ENCODE data around the gene NFE2L2.
"Not testable (repeated sequence)": the region's sequence is repeated elsewhere in the genome, so short reads cannot be mapped to it uniquely, and the experiment has no call there.

NFE2L2 gene

DNA sequence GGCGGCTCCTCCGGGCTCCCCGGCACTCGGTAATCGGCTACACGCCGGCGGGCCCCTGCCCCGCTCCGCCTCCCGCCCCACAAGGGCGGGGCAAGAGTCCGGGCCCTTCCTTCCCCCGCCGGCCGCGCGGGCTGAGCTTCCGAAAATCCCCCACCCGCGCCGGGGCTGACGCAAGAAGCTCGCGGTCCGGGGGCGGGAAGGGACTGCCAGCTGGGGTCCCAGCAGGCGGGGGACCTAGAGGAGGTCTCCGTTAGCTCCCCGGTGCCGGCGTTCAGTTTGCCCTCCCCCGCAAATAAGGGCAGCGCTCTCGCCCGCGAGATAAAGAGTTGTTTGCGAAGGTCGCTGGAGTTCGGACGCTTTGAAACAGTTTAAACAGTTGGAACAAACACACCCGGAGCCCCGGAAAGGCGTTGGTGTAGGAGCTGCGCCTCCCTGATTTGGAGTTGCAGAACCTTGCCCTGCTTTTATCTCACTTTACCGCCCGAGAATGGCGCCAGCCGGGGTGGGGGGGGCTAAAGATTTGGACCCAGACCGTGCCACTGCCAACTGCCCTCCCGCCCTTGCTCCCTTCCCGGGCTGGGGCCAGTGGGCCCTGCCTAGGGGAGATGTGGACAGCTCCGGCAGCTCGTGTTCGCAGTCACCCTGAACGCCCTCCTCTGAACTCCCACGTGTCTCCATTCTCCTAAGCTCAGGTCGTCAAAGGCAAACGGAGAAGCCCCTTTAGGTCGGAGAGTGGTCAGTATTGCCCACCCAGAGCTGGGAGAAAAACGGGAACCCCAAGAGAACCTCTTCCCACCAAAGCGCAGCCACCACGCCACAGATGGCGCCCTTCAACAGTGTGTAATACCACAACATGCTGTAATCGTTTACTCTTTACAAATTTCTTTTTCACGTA is at the start of gene NFE2L2:
TSS of gene NFE2L2 (minus strand) at position 35 of the 895 bp plus-strand sequence. CDS start 151 bp downstream, outside the sequence.
- DNase-seq (ENCODE audit: low read depth) = peak; percentile 90

DNA sequence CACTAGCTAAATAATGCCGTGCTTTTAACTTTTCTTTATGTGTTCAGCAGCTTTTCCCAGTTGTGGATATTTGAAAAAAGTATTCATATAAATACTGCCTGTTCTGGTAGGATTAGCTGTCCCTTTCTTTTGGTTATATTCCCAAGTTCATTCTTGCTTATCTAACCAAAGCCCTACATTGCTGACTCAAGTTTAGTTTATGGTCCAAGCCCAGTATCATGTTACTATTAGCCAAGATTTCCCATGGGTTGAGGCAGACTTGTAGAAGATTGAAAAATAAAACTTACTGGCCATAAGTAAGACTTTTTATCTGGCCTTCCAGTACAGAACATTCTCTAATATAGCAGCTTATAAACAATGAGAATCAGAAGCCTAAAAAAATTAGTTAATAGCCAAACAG is 49.7 kb upstream of the NFE2L2 start:
- no peak for DNase-seq (ENCODE audit: low read depth)

DNA sequence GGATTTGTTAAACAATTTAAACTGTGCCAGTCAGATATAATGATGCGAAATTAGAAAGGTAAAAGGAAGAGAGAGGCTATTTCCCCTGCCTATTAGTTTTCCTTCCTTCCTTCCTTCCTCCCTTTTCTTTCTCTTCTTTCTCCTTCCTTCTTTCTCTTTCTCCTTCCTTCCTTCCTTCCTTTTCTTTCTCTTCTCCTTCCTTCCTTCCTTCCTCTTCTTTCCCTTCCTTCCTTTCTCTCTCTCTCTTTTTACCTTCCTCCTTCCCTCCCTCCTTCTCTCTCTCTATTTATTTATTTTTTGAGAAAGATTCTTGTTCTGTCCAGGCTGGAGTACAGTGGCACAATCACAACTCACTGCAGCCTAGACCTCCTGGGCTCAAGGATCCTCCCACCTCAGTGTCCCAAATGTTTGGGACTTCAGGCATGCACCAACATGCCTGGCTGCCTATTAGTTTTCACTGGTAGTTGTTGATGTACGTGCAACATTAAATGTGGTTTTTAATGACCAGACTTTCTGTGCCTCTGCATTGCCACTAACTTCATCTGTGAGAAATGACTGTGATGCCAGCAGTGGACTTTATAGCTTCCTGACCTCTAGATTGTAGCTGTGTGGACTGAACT is 48.7 kb upstream of the NFE2L2 start:
- DNase-seq (ENCODE audit: low read depth) = no peak

DNA sequence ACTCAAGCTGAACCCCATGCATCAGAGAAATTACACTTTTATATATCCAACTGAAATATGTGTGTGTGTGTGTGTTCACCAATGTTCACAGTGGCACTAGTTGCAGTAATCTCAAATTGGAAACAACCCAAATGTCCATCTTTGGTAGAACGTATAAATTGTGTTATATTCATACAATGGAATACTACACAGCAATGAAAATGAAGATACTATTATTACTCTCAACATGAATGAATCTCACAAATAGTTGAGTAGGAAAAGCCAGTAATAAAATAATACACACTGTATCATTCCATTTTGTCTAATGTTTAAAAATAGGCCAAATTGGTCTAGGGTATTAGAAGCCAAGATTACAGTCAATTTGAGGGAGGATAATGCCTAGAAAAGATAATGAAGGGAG is 48.0 kb upstream of the NFE2L2 start:
- DNase-seq (ENCODE audit: low read depth) = no peak

DNA sequence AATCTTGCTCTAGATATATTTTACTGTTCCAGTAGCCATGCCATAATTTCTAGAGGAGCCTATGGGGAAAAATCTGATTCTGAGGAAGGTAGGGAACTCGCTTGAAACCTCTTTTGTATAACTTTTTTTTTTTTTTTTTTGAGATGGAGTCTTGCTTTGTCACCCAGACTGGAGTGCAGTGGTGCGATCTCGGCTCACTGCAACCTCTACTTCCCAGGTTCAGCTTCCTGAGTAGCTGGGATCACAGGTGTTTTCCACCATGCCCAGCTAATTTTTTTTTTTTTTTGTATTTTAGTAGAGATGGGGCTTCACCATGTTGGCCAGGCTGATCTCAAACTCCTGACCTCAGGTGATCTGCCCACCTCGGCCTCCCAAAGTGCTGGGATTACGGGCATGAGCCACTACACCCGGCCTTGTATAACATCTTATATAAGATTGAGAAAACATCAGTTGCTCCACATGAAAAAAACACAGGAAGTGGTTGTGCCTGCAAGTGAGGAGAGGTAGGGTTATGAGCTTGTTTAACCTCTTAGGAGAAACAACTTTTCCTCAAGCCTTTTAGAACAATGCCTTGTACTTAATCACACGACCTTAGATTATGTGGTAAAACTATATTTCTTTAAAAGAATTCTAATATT is 45.3 kb upstream of the NFE2L2 start:
- DNase-seq (ENCODE audit: low read depth) = not testable (repeated sequence)

DNA sequence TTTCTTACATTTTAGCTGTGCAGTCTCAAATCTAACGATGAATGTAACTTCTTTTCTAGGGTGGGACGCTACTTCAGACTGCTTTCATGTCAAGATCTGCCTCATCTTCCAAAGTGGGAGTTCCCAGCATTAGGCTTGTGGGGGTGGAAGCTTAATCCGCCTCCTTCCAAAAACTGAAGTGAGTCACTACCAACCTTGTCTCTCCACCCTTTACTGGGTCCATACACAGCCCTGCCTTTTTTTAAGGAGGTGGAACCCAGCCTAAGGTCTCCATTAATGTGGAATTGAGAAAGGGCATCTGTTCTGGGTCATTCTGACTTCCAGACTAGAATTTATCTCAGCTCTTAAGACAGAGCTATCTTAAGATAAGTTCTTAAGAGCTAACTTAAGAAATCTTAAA is 42.0 kb upstream of the NFE2L2 start:
- no peak for DNase-seq (ENCODE audit: low read depth)

DNA sequence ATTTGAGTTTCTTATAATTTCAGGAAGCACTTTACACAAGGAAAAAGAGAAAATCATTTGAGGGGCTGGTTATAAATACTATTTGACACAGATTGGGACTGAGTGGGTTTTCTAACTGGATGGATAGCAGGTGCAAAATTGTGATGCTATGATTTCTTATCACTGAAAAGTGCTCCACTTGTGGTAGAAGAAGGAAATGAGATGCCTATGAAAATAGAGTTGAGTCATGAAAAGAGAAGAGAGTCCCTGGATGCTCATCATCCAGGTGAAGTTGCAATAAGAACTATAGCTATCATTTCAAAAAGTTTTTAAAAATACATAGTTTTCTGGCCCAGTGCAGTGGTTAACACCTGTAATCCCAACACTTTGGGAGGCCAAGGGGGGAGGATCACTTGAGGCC is 39.4 kb upstream of the NFE2L2 start:
- DNase-seq (ENCODE audit: low read depth) = no peak

DNA sequence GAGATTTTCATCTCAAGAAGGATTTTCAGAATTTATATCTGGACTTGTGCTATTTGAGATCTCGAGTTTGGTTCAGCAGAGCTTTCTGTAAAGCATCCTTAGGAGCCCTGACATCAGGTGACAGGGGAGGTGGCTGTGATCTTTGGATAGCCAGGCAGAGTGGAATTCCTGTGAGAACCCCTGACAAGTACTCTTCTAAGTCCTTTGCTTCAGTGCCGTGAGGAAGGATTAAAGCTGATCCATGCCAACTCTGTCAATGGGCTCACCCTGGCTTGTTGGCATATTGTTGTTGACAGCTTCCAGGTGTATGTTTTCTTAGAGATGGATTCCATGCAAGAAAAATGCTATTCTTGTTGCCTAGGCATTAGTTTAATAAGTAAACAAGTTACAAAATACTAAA is 38.0 kb upstream of the NFE2L2 start:
- no peak for DNase-seq (ENCODE audit: low read depth)

DNA sequence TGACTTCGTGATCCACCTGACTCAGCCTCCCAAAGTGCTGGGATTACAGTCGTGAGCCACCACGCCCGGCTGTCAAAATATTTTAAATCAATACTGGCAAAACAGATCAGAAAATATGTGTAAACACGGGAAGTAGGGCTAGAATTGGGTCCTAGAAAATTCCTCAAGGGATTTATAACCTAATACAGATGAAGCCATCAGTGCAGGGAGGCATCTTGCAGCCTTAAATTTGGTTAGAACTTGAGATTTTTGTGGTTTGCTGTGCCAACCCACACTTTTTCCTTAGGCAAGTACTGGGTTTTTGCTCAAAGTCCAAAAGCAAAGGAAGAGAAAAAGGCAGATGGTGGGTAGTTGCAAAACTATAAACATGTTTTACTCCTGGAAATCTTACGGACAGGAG is 33.7 kb upstream of the NFE2L2 start:
- no peak for DNase-seq (ENCODE audit: low read depth)

DNA sequence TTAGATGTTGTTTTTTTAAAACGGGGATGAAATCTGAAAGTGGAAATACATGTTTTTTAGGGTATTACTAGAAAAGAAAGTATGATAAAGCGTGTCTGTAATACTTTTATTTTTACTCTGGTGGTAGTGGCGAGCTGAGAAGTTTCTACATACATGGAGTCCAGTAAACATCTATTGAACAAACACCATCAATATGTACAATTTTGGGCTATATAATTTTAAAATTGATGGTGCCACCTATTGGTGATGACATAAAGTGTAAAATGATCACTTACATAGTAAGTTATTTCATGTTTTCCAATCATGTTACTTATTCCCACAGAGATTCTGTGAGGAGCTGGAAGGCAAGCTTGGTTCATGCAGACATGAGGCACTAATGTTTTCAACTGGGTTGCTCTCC is 31.5 kb upstream of the NFE2L2 start:
- no peak for DNase-seq (ENCODE audit: low read depth)

DNA sequence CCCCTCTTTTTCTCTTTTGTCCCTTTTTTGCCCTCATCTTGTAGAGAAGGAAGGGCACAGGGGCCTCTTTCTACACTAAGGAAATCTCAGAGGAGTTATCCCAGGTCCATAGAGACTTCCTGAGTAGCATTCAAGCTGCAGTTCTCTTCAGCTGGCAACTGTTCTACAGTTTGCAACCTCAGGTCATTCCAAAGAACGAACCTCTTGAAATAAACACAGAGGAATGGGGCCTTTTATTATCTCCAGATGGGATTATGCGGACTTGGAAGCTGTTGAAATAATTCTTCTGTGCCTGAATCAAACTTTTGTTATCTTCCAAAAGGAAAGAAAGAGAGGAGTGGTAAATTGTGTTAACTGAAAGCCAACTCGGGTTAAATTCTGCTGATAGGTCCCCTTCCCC is 31.0 kb upstream of the NFE2L2 start:
- DNase-seq (ENCODE audit: low read depth) = no peak

DNA sequence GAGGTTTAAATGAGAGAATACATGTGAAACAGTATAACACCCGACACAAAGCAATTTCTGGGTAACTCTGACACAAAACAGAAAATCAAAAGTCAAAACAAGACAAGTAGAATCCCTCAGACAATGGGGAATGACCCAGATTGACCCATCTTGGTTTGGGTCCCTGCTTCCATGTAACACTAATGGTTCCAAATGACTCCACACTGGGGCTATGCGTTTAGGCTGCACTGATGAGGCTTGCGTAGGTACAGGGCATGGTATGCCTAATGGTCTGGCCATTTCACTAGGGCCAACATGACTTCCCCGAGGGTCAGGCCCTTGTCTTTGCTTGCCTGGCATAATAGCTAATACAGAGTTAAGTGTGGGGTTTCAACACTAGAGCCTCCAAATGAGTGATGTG is 27.2 kb upstream of the NFE2L2 start:
- DNase-seq (ENCODE audit: low read depth) = no peak

DNA sequence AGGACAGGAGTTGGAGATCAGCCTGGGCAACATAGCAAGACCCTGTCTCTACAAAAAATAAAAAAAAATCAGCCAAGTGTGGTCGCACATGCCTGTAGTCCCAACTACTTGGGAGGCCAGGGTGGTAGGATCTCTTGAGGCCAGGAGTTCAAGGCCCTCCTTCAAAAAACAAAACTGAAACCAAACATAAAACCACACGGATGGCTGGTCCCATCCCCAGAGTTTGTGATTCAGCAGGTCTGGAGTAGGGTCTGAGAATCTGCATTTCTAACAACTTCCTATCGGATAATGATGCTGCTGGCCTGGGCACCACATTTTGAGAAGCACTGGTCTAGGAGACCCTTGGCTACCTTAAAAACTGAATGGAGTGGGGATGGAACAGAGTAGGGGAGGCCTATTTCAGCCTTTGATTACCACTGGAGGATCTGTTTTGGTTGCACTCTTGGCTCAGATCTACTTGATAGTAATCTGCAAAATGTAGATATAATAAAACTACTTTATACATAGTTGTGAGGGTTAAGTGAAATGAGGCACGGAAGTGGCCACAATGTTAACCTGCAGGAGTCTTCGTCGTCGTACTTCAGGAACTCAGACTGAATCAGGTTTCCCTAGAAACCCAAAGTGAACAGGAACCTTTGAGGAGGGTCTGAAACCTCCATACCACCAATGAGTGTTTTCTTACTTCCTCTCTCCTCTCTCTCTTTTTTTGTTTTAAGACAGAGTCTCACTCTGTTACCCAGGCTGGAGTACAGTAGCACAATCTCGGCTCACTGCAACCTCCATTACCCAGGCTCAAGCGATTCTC is 25.5 kb upstream of the NFE2L2 start:
- DNase-seq (ENCODE audit: low read depth) = no peak

DNA sequence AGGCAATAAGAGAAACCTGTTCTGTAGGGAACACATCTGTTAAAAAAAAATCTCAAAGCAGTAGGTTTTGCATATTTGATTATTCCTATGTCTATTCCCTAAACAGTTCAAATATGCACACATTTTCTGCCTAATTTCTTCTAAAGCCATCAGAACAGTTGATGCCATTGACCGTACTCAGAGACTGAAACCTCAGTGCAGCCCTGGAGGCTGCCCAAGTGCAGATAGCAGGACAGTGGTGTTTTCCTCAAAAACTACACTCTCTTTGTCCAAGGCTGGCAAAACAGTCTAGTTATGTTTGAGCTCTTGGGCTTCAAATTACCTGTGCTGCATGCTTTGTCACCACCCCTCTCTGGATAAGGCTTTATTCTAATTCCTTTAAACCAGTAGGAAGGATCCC is 23.3 kb upstream of the NFE2L2 start:
- DNase-seq (ENCODE audit: low read depth) = no peak

DNA sequence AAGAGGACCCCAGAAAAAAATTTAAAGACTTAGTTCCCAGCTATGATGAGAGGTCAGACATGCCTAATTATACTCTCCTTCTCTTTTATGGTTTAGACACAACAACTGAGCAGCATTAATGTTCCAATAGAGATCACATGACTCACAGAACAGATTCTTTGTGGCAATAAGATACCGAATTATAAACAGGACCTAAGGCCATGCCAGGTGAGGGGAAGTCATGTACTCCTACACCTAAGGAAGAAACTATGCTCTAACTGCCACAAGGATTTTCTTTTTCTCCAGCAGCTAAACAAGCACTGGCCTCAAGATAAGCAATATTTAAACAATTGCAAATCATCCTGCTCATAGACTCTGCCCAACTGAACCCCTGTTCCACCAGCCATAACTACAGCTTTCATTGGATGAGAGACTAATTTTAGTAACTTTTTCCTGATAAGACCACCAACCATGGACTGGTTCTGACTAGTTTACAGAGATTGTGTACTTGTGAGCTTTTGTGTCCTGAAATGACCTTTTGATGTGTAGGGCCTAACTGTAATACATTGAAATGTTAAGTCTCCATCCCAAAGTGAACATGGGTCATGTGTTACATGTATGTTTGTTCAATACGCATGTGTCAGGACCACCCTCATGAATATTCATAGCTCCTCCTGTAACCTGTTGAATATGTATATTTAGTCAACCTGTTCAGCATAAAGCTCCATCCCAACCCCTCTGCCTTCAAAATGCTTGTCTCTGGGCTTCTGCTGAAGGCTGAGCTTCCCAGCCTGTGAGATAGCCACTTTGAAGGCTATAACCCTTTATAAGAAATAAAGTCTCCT is 21.6 kb upstream of the NFE2L2 start:
- DNase-seq (ENCODE audit: low read depth) = no peak

DNA sequence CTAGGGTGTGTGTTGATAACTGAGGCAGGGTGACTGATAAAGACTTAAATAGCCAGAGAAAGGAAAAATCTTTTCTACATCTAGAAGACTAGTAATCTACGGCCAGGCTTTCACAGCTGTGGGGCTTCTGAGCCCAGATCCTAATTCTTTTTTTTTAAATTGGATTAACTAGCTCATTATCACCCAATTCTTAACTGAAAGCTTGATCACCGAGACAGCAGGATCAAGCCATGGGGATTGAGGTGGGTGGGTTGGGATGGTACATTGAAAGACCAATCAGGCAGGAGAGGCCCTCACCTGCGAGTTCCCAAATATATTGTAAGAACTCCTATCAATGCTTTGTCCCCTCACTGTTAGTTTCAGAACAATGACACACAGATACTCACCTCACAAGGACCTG is 20.0 kb upstream of the NFE2L2 start:
- no peak for DNase-seq (ENCODE audit: low read depth)

DNA sequence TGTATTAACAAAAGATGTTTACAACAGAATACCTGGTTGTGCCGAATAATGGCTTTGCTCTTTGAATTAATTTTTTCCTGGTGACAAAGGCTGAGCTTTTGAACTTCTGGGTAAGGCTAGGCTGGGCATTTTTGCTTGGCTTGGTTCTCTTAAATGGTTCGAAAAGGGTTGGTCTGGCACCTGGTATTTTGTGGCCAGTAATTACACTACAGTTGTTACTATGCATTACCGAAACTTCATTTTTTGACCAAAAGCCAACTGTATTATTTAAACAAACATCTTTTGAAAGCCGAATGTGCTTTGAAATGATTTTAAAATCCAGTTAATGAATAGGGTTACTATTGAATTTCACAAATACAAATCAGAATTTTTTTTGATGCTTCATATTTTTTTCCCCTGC is 19.4 kb upstream of the NFE2L2 start:
- no peak for DNase-seq (ENCODE audit: low read depth)

DNA sequence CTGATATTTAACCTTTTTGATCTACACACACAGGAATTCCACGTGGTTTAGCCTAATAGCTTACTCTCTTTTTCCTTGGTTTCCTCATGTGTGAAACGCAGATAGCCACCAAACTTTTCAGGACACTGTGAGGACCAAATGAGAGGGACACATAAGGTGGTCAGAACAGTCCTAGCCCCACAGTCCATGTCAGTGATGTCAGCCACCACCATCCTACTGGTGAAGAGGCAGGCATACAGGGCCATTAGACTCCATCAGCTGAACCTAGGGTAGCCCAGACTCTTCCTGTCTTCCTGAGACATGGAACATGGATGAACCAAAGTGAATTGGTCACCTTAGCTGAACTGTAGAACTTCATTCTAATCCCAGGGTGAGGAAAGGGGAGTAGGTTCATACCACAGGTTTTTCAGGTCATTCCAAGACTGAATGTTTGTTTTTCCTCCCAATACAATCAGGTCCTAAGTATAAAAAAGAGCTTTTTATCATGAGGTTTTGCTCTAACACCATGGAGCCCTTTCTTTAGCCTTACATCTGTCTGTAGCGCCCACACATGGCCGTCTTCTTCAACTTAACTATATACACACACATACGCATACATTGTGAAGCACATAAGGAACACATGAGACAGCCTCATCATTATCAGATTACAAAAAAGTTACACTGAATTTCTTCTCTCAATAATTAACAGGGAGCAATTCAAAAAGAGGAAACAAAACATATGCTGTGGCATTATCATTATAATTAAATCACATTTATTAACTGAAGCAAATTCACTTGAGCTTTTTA is 18.5 kb upstream of the NFE2L2 start:
- no peak for DNase-seq (ENCODE audit: low read depth)

DNA sequence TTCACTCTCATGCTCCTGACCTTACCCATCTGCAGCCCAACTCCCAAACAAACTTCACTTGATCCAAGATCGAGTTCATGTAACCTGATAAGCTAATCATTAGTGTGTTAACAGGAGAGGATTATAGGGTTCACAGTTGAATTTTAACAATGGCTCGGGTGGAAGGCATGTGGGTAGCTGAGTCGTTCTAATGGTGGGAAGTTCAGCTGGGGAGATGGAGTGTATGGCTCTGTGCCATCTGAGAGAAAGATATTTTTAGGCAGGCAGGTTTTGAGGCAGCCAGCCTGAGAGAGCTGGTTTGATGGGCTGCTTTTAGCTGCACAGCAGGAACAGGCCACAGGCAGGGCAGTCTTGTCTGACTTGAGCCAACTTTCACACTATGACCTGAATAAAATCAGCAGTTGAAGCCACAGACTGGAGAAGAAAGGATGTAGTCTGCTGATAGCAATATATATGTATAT is 17.7 kb upstream of the NFE2L2 start:
- DNase-seq (ENCODE audit: low read depth) = no peak

DNA sequence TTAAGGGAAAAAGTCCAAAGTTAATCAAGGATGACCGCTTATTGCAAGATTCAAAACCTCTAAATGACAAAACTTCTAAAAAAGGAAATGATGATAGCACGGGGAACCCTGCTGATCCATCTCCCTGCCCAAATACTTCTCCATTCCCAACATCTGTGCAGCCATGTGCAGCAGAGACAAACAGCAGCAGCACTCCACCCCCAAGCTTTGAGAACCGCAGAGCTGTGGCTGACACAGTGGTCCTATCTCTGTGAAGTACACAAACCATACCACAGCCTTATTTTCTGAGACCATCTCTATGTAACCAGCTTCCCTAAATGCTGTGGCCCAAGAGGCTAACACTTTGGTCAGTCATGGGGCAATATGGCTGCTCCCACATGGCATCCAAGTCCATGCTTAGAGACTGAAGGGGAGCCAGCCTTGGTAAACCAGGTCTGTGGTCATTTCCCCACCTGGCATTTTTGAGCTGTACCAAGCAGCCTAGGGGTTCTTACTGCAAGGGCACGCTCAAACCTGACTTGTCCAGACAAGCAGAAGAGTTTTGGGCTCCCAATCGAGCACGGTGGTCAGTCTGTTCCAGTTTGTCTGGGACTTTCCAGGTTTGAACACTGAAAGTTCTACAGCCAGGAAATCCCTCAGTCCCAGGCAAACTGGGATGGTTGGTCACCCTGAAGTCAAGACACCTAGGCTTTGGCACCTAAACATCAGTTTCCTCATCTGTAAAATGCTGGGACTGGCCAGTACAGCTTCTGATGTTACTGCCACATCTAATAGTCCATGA is 17.1 kb upstream of the NFE2L2 start:
- no peak for DNase-seq (ENCODE audit: low read depth)
